CD14-positive monocyte (primary cell): ENCODE data around the gene SENP8. TPM values are rescaled to one million over a fixed set of nuclear protein-coding genes. Genes with fewer than 3 reads are reported as not detected.

Experiments used
- DNase-seq, 3 donors: peaks; one replicate each; pipeline ENCODE4 v3.0.0-alpha.2; 2011 to 2022
- H2AFZ ChIP-seq: 2 replicates; pipeline ENCODE4 v1.6.0; 2012; ENCODE audit warnings: mild to moderate bottlenecking, low read depth, low read length, inconsistent platforms; ENCODE audit not compliant: insufficient read depth, poor library complexity, severe bottlenecking
- H3K27ac ChIP-seq, 2 donors: 1 replicate in 1 of 2; 2 replicates in 1 of 2; pipeline ENCODE4 v1.5.1; 2012 to 2013; ENCODE audit warnings: low read length in 2 of 2, control low read depth in 1 of 2, inconsistent platforms in 1 of 2, low read depth in 1 of 2, mild to moderate bottlenecking in 1 of 2
- H3K27me3 ChIP-seq, 2 donors: one replicate each; pipeline versions ENCODE4 v1.6.0 to v1.6.1; 2011 to 2013; ENCODE audit warnings: low read length in 2 of 2; ENCODE audit not compliant: control insufficient read depth in 2 of 2, insufficient read depth in 2 of 2
- H3K36me3 ChIP-seq, 2 donors: replicated peaks in 1 of 2; 1 replicate in 1 of 2; 2 replicates in 1 of 2; pipeline versions ENCODE4 v1.5.1 to v1.6.1; 2012 to 2013; ENCODE audit warnings: low read length in 2 of 2, control low read depth in 1 of 2, inconsistent platforms in 1 of 2, mild to moderate bottlenecking in 1 of 2; ENCODE audit not compliant: insufficient read depth in 2 of 2, control insufficient read depth in 1 of 2
- H3K4me1 ChIP-seq, 2 donors: 1 replicate in 1 of 2; 2 replicates in 1 of 2; pipeline versions ENCODE4 v1.5.1 to v1.6.1; 2012 to 2013; ENCODE audit warnings: low read length in 2 of 2, control low read depth in 1 of 2, inconsistent platforms in 1 of 2, mild to moderate bottlenecking in 1 of 2, moderate library complexity in 1 of 2; ENCODE audit not compliant: insufficient read depth in 2 of 2, control insufficient read depth in 1 of 2
- H3K4me2 ChIP-seq: replicated peaks from 2 replicates; pipeline ENCODE3; 2012; ENCODE audit warnings: low read length, moderate library complexity, mild to moderate bottlenecking; ENCODE audit not compliant: poor library complexity, severe bottlenecking; ENCODE audit errors: extremely low read depth
- H3K4me3 ChIP-seq, 3 experiments: fragments of 200-600 bp in 1 of 3; sonication (generic) in 1 of 3; replicated peaks in 1 of 3; 1 replicate in 2 of 3; 2 replicates in 1 of 3; pipeline ENCODE4 v1.5.1; 2011 to 2013; ENCODE audit warnings: low read length in 3 of 3, mild to moderate bottlenecking in 3 of 3, control low read depth in 2 of 3, low read depth in 2 of 3, inconsistent platforms in 1 of 3, moderate library complexity in 1 of 3
- H3K79me2 ChIP-seq: 2 replicates; pipeline ENCODE4 v1.6.0; 2012; ENCODE audit warnings: mild to moderate bottlenecking, control low read depth, inconsistent platforms, low read length, moderate library complexity; ENCODE audit not compliant: insufficient read depth
- H3K9ac ChIP-seq: 2 replicates; pipeline ENCODE4 v1.6.0; 2017; ENCODE audit warnings: low read length, mild to moderate bottlenecking; ENCODE audit not compliant: insufficient read depth, poor library complexity, severe bottlenecking
- H3K9me3 ChIP-seq, 2 donors: replicated peaks in 1 of 2; 1 replicate in 1 of 2; 2 replicates in 1 of 2; pipeline versions ENCODE4 v1.5.1 to v1.6.1; 2012 to 2013; ENCODE audit warnings: low read length in 2 of 2, control low read depth in 1 of 2; ENCODE audit not compliant: control insufficient read depth in 1 of 2, insufficient read depth in 1 of 2
- H4K20me1 ChIP-seq: 2 replicates; pipeline ENCODE4 v1.6.0; 2012; ENCODE audit warnings: mild to moderate bottlenecking, low read length, control low read depth, moderate library complexity; ENCODE audit not compliant: insufficient read depth
- H3K27ac Mint-ChIP-seq, 7 donors: one replicate each; pipeline ENCODE4 v1.8.0; 2020; ENCODE audit warnings: mild to moderate bottlenecking in 7 of 7, mixed read lengths in 7 of 7, moderate library complexity in 6 of 7, inconsistent platforms in 2 of 7
- H3K27me3 Mint-ChIP-seq, 3 donors: one replicate each; pipeline ENCODE4 v1.8.0; 2021 to 2022; ENCODE audit warnings: low read depth in 3 of 3, mild to moderate bottlenecking in 3 of 3, mixed read lengths in 3 of 3, moderate library complexity in 3 of 3, inconsistent platforms in 1 of 3
- H3K36me3 Mint-ChIP-seq, 2 donors: one replicate each; pipeline ENCODE4 v1.8.0; 2020; ENCODE audit warnings: mixed read lengths in 2 of 2, inconsistent platforms in 1 of 2, mild to moderate bottlenecking in 1 of 2
- H3K4me1 Mint-ChIP-seq: one replicate; pipeline ENCODE4 v1.8.0; 2020; ENCODE audit warnings: mild to moderate bottlenecking, mixed read lengths
- H3K4me3 Mint-ChIP-seq, 2 donors: one replicate each; pipeline ENCODE4 v1.8.0; 2020; ENCODE audit warnings: mild to moderate bottlenecking in 2 of 2, mixed read lengths in 2 of 2, moderate library complexity in 1 of 2
- H3K9me3 Mint-ChIP-seq, 7 donors: one replicate each; pipeline ENCODE4 v1.8.0; 2020 to 2022; ENCODE audit warnings: mixed read lengths in 7 of 7, mild to moderate bottlenecking in 6 of 7, moderate library complexity in 6 of 7, inconsistent platforms in 2 of 7
- whole genome bisulfite sequencing: methylation state at CpG from one replicate; pipeline ENCODE4 v1.1.5; 2013; ENCODE audit warnings: missing lambda C conversion rate; ENCODE audit not compliant: insufficient coverage; 5-methylcytosine and 5-hydroxymethylcytosine counted together
- intact Hi-C, 2 donors: fragments of 100-400 bp; cut with micrococcal nuclease; formaldehyde crosslinking; loops; one replicate each; pipeline versions ENCODE4 v1.15.0 to v1.15.1; 2023
- polyA plus RNA-seq, 3 donors: library from polyadenylated mRNA; depleted of rRNA in 1 of 3; unstranded in 2 of 3; stranded (reverse) in 1 of 3; fragments of 300-500 nt in 2 of 3; fragments of >200 nt in 1 of 3; fragmentation: Illumina TruSeq in 2 of 3; gene quantifications; 1 replicate in 2 of 3; 2 replicates in 1 of 3; pipeline ENCODE4 v1.2.3, GENCODE V29; 2012 to 2021
- TF ChIP-seq, protein P1 (sequence below): fragments of 200-600 bp; IDR thresholded peaks from one replicate; pipeline ENCODE4 v1.8.0; 2022; ENCODE audit warnings: antibody characterized with exemption, mild to moderate bottlenecking

SENP8 gene
- polyA plus RNA-seq, 3 donors: 0.52 to 1.4 (median 0.79) TPM

DNA sequence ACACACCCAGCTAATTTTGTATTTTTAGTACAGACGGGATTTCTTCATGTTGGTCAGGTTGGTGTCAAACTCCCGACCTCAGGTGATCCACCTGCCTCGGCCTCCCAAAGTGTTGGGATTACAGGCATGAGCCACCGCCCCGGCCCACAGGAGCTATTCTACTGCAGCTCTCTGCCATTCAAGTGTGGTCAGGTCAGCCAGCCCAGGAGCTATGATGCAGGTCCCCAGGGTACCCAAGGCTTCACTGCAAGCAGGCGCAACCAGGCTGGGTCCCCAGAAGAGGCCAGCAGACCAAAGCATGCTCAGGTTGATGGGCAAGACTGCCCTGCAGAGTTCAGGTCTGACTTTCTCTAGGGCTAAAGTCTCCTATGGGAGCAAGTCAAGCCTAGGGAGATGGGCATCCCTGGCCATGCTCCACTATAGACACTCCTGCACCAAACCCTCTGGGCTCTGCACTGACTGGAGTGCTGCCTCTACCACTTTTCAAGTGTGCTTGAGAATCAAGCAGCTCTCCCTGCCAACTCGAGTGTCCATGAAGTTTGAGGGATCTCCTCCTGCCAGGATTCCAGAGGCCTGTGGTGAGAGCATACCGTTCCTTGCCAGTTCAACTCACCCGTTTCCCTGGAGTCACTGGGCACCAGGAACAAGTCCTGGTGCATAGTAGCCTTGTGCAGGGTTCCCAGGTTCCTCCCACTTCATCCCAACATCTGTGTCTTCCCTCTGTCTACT is 31.1 kb upstream of the SENP8 start:
- Mint-ChIP-seq H3K36me3 (peaks cover 11 to 17% of the 10 kb centered on the region in 2 donors), H3K4me1 (no peaks in the 10 kb centered on the region), H3K27me3 (peaks cover 0 to 2% (median 0%) of the 10 kb centered on the region in 3 donors), H3K4me3 (no peak overlapping the region), H3K27ac (no peak overlapping the region), H3K9me3 (peaks cover 10 to 24% (median 20%) of the 10 kb centered on the region in 7 donors)
- no peak overlapping the region for H3K27ac ChIP-seq
- H3K4me1 ChIP-seq: no peaks in the 10 kb centered on the region
- no peak for DNase-seq
- H3K79me2 ChIP-seq: no peaks in the 10 kb centered on the region
- no peaks in the 10 kb centered on the region for H3K27me3 ChIP-seq
- H4K20me1 ChIP-seq: no peaks in the 10 kb centered on the region
- WGBS: 94% methylated on average over 9 of the region's 9 CpGs
- no peak overlapping the region for H3K4me2 ChIP-seq
- intact Hi-C loops: no loop called here
- no peak overlapping the region for H3K9ac ChIP-seq
- H3K9me3 ChIP-seq: peaks cover 0 to 18% of the 10 kb centered on the region in 2 donors
- TF ChIP-seq, protein P1, sequence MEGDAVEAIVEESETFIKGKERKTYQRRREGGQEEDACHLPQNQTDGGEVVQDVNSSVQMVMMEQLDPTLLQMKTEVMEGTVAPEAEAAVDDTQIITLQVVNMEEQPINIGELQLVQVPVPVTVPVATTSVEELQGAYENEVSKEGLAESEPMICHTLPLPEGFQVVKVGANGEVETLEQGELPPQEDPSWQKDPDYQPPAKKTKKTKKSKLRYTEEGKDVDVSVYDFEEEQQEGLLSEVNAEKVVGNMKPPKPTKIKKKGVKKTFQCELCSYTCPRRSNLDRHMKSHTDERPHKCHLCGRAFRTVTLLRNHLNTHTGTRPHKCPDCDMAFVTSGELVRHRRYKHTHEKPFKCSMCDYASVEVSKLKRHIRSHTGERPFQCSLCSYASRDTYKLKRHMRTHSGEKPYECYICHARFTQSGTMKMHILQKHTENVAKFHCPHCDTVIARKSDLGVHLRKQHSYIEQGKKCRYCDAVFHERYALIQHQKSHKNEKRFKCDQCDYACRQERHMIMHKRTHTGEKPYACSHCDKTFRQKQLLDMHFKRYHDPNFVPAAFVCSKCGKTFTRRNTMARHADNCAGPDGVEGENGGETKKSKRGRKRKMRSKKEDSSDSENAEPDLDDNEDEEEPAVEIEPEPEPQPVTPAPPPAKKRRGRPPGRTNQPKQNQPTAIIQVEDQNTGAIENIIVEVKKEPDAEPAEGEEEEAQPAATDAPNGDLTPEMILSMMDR: no peak
- H3K4me3 ChIP-seq: no peak overlapping the region
- no peak overlapping the region for H2AFZ ChIP-seq
- no peaks in the 10 kb centered on the region for H3K36me3 ChIP-seq

DNA sequence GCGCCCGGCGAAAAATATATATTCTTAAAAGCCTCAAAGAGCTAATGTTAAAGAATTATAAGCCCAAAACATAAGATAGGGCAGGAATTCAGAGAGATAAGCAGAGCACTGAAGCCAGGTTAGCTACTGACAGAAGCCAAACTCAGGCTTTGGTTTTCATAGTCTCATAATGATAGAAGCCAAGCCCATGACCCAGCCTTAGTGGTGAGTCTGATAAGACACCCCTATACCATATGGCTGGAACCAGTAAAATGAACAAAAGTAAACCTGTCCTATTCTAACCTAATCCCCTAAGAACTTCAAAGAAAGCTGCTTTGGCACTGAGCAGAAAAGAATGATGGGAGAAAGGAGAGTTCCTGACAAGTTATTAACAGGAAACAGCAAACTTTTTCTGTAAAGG is 26.2 kb upstream of the SENP8 start:
- H3K4me1 Mint-ChIP-seq: peaks cover 2% of the 10 kb centered on the region
- H3K36me3 Mint-ChIP-seq: peaks cover 9 to 11% of the 10 kb centered on the region in 2 donors
- no peak overlapping the region for H3K4me3 Mint-ChIP-seq
- intact Hi-C loops: no loop called here
- H3K9me3 ChIP-seq: peaks cover 0 to 4% of the 10 kb centered on the region in 2 donors
- TF ChIP-seq, protein P1: no peak
- no peaks in the 10 kb centered on the region for H3K27me3 ChIP-seq
- H3K36me3 ChIP-seq: no peaks in the 10 kb centered on the region
- H3K79me2 ChIP-seq: no peaks in the 10 kb centered on the region
- DNase-seq: no peak
- no CpG with 5 or more reads among the region's 3 CpGs for WGBS
- peaks cover 0 to 2% (median 0%) of the 10 kb centered on the region in 3 donors for H3K27me3 Mint-ChIP-seq
- no peak overlapping the region for H3K4me3 ChIP-seq
- H3K4me1 ChIP-seq: no peaks in the 10 kb centered on the region
- H3K4me2 ChIP-seq: no peak overlapping the region
- H2AFZ ChIP-seq: no peak overlapping the region
- peaks cover 0 to 6% (median 1%) of the 10 kb centered on the region in 7 donors for H3K9me3 Mint-ChIP-seq
- H3K9ac ChIP-seq: no peak overlapping the region
- no peaks in the 10 kb centered on the region for H4K20me1 ChIP-seq
- H3K27ac ChIP-seq: no peak overlapping the region
- no peak overlapping the region for H3K27ac Mint-ChIP-seq
